ENCODE data around the gene ARID5A. TPM values are rescaled to one million over a fixed set of nuclear protein-coding genes. Genes with fewer than 3 reads are reported as not detected.

The ARID5A gene
- total and polyA plus RNA-seq, 2 of the 13 experiments (the other 11 are each of a cell fraction or from before 2014, with no cell fraction given) = 6.0 to 9.5 TPM

DNA sequence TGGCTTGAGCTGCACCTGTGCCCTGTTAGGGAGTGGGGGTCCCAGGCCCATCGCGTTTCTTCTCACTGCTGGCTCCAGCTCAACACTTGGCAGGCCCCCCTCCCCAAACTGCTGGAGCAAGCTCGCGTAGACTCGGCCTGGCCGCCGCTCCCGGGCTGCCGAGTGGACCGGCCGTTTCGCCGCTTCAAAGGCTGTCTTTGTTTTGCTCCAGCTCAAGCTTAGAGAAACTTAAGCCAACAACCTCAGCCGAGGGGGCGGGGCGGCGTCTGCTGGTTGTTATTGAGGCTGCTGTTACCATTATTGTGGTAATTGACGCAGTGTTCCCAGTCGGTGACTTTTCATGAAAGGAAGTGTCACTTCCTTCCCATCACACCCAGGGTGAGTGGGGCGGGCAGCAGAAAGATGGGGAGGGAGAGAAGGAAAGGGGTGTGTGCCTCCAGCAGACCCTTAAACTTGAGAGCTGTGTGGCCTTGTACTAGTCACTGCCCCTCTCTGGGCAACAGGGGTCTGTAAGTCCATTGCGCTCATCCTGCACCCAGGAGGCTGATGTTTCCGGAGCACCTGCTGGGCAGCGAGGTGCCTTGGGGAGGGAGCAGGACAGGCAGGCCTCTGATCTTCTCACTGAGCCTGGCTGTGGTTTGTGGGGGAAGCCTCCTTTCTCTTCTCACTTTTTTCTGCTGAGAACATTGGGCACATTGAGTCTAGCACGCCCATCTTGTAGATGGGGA, 2.1 kb downstream of the ARID5A start (continued):
- TF ChIP-seq ZNF281 (CRISPR knock-in tag; IDR thresholded peaks at IDR 0.05; ENCODE audit: borderline replicate concordance) (peak; percentile 82; the same call in 1 of the 2 replicates), MAFK (conservative IDR thresholded peaks at IDR 0.05 in 1 of 2, IDR thresholded peaks at IDR 0.05 in 1 of 2; ENCODE audit: low read length in 2 of 2) (0 out of 4 replicates have a peak, but pooled peaks of 1 of the 2 experiments have one; percentile 15), CBFB (CRISPR knock-in tag; IDR thresholded peaks at IDR 0.05) (no peak), ARNT2 (CRISPR knock-in tag; IDR thresholded peaks at IDR 0.05; ENCODE audit: low read depth) (peak; percentile 45; the same call in 1 of the 2 replicates), ZNF800 (CRISPR knock-in tag; IDR thresholded peaks at IDR 0.05) (no peak; the same call in 1 of the 2 replicates), ZNF770 (CRISPR knock-in tag; IDR thresholded peaks at IDR 0.05) (no peak), FOXA1 (IDR thresholded peaks at IDR 0.05) (no peak), FOXA1 (CRISPR knock-in tag; IDR thresholded peaks at IDR 0.05) (no peak; the same call in 1 of the 2 replicates), FIP1L1 (IDR thresholded peaks at IDR 0.05; ENCODE audit: borderline replicate concordance, insufficient read depth, low read depth, low read length) (0 out of 2 replicates have a peak, but pooled peaks have one; percentile 21), AGO2 (optimal IDR thresholded peaks at IDR 0.05; ENCODE audit: low read depth, low read length) (no peak), FOXO1 (CRISPR knock-in tag; IDR thresholded peaks at IDR 0.05) (peak; percentile 44; the same call in 1 of the 2 replicates), ZNF605 (CRISPR knock-in tag; IDR thresholded peaks at IDR 0.05) (0 out of 2 replicates have a peak, but pooled peaks have one; percentile 45)
- TF ChIP-seq, protein P1, sequence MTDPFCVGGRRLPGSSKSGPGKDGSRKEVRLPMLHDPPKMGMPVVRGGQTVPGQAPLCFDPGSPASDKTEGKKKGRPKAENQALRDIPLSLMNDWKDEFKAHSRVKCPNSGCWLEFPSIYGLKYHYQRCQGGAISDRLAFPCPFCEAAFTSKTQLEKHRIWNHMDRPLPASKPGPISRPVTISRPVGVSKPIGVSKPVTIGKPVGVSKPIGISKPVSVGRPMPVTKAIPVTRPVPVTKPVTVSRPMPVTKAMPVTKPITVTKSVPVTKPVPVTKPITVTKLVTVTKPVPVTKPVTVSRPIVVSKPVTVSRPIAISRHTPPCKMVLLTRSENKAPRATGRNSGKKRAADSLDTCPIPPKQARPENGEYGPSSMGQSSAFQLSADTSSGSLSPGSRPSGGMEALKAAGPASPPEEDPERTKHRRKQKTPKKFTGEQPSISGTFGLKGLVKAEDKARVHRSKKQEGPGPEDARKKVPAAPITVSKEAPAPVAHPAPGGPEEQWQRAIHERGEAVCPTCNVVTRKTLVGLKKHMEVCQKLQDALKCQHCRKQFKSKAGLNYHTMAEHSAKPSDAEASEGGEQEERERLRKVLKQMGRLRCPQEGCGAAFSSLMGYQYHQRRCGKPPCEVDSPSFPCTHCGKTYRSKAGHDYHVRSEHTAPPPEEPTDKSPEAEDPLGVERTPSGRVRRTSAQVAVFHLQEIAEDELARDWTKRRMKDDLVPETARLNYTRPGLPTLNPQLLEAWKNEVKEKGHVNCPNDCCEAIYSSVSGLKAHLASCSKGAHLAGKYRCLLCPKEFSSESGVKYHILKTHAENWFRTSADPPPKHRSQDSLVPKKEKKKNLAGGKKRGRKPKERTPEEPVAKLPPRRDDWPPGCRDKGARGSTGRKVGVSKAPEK (CRISPR knock-in tag; IDR thresholded peaks at IDR 0.05; ENCODE audit: borderline replicate concordance) = peak; percentile 87; the same call in 1 of the 2 replicates
